Posterior vena cava (tissue), 2 donors: Measurements from ENCODE around the gene B4GALNT3. TPM values are rescaled to one million over a fixed set of nuclear protein-coding genes. Genes with fewer than 3 reads are reported as not detected.

Experiments used
- DNase-seq: peaks from one replicate; pipeline ENCODE4 v3.0.0-alpha.2; 2020; ENCODE audit warnings: low spot score
- intact Hi-C, 2 donors: fragments of 100-400 bp; cut with DNase I; formaldehyde crosslinking; loops; one replicate each; pipeline versions ENCODE4 v1.14.1 to v1.14.2; 2022 to 2023
- total RNA-seq, 2 donors: library from RNA; stranded (reverse); fragmentation: NEBNext Ultra II Directional; extraction: Animal tissue kit (Norgen Biotek cat#: 25700); gene quantifications; one replicate each; pipeline ENCODE4 v1.2.1, GENCODE V29; 2021
- donor health status: DM: yes; HTN: yes; CAD: no.
- donor health status: DM: yes; HTN: yes; CAD: no.

B4GALNT3 gene
- total RNA-seq, 2 donors from 2014 or later: 3.5 to 5.0 TPM

DNA sequence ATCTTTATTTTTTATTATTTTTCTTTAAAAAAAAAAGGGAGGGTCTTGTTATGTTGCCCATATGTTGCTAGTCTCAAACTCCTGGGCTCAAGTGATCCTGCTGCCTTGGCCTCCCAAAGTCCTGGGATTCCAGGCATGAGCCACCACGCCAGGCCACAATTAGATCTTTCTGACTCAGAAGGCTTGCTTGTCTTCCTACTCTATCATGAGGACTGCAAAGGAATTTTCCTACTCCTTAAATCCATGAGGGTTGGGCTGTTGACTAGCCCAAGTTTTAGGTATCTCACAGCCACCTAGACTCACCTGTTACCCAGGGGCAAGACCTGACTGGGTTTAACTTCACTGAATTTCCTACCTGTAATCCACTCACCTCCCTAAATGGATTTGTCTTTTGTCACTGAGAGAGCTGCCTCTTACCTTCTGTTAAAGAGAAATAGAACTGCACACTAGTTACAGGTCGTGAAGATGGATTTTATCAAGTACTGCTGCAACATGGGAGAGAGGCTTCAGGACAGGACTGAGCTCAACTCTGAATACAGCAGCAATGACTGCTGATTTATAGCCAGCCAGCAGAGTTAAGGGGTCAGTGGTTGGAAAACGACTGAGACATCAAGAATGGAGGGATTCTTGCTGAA, 72.3 kb downstream of the B4GALNT3 start:
- no peak for DNase-seq
- intact Hi-C loops: no loop called here

GRCh38 chr12:532908-533565, 73.3 kb downstream of the B4GALNT3 start:
- DNase-seq: no peak
- intact Hi-C loops: no loop called here

DNA sequence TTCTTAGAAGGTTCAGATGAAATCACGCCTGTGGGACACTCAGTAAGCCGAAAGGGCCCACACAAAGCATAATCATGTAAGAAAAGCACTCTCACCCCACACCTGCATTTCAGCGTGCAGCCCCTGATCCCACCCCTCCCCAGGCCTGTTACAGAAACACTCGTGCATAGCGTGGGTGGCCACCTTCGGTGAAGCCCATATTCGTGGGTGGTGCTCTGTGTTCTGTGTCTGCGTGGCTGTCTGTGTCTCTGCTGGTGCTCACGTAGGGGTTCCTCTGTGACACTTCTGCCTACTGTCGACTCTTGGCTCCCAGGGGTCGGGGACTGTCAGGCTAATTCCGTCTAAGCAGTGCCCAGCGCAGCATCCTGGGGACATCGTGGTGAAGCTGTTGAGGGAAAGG, 74.0 kb downstream of the B4GALNT3 start:
- DNase-seq: no peak
- intact Hi-C loops: no loop called here

DNA sequence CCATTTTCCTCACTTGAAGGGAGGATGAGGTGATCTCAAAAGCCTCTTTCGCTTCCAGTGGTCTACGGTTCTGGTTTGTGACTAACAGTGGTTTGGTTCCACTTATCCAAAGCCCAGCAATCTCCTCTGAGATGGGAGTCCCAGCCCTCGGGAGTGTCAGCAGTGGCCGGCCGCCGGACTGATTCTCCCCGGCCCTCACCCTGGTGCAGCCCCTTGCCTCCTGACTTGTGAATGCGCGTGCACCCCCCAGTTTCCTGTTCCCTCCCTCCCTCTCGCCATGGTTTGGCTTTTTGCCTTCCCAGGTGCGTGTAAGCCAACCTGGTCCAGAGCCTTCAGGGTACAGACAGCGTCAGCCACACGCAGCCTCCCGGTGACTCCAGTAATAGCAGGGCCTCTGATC, 74.5 kb downstream of the B4GALNT3 start:
- DNase-seq: no peak

DNA sequence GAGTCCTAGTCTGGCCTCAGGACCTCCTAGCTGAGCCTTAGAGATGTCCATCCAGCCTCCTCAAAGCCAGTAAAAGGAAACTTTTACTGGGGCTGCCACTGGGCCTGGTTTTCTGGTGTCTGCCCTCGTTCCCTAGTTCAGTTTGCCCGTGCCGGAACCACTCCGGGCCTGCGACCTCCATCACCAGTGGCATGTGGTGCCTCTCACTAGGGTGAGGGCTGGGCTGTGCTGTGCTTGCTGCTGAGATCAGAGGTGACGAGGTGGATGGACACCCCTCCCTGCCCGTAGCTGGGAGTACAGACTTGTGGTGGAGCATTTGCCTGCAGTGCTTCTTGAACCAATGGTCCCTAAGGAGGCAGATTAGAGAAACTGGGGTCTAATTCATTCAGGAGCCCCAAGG, 75.7 kb downstream of the B4GALNT3 start:
- intact Hi-C loops: no loop called here
- no peak for DNase-seq

More for the DNA sequence above, 74.5 kb downstream of the B4GALNT3 start:
- intact Hi-C loops: no loop called here

- intact Hi-C loops: no loop called here
These were observed 77.1 kb downstream of the B4GALNT3 start for GRCh38 chr12:536751-537245.

DNA sequence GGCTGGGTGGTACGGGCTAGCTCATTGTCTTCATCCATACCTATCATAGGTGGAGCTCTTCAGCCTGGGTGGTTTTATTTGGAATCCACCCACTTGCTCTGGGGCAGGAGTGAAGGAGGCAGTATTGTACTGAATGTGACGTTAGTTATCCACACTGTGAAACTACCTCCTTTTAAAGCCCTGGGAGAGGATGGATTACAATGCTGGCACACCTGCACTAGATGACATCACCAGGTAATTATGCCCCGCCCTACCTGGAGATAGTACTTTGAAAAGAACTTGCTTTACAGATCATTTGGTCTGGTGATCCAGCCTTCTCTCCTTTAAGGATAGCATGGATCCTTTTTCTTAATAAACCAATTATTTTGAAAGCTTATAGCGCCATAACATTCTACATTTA, 78.0 kb downstream of the B4GALNT3 start:
- DNase-seq: no peak
- intact Hi-C loops: no loop called here

More at GRCh38 chr12:536751-537245, 77.1 kb downstream of the B4GALNT3 start:
- no peak for DNase-seq

DNA sequence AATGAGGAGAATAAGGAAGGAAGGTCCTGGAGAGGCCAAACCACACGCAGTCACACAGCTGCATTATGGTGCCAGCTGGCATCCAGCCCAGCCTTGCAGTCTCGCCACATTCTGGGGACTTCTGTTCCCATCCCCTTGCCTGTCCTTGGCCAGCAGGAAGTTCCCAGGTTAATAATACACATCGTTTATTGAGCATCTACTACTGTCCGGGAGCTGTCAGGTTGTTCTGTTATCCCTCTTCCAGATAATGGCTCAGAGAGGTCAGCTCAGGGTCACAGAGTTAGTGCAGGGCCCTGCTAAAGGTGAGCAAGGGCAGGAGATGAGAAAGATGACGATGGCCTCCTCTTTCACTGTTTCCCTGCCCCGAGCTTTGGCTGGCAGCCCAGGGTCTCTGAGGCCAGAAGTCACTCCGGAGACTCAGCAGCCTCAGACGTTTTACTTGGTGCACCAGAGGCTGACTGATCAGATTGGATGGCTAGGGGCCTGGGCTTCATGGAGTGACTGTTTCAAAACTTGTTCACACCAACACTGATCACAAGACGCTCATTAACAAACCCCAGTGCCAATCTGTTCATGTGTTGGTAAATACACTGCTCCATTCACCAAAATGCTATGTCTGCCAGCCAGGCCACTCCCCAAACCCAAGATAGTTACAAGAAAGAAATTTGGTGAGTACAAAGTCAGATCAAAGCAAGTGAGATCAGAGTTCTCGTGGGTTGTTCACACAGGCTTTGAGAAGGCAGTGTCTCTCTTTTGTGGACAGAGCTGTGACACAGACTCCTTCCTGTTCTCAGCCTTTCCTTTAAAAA, 79.2 kb downstream of the B4GALNT3 start:
- intact Hi-C loops: no loop called here
- DNase-seq: peak; percentile 89

- intact Hi-C loops: no loop called here
- no peak for DNase-seq
These were observed 80.0 kb downstream of the B4GALNT3 start for GRCh38 chr12:539540-540310.

DNA sequence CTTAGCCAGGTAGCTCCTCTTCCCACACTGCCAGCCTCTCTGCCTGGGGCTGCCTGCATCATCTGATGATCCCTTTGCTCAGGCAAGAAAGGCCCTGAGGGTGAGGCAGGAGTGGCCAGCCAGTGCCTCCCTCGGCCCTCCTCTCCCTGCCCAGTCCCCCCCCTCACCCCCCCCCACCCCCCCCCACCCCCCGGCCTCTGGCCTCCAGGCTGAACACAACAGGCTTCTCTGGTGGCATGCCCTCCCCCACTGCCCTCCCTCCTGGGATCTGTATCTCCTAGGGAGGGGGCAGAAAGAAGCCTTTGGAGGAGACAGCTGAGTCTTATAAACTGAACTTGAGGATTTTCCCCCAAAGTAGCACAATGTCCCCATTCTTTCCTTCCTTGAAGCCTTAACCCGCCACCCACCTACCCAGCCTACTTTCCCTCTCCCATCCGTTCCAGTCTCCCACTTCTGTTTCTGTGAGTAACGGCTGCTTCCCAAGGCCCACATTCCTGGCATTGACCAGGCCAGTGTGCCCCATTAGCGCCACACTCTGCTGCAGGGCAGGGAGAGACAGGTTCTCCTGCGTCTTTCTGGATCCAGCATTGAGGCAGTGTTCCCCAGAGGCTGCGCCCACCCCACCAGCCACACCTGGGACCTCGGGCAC, 82.1 kb downstream of the B4GALNT3 start:
- intact Hi-C loops: no loop called here
- DNase-seq: no peak

DNA sequence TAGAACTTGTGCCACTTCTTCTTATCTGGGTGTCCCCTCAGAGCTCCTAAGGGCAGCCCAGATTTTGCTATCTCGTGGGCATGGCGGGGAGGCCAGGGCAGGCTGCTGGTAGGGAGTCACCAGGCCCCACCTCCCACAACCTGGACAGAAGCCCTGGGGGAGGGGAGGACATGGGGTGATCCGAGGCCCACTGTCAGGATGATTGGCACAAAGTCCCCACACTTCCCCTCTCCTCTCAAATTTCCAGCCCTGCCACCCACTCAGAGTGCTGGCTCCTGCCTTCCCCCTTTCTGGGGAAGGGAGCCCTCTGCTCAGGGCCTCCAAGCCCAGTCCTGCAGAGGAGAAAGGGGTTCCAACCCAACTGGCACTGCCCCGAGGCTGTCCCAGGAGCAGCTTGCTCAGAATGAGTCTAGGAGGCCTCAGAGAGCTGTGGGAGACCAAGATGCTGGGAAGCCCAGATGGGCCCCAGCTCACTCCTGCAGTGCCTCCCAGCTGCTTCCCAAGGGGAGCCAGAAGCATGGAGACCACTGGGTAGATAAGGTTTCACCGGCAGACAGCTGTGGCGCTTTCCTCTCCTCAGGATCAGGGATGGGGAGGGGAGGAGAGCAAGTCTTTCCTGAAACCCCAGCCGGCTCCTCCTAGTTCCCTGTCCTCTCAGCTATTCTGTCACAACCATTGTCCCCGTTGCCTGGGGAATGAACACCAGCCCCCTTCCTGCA, 82.8 kb downstream of the B4GALNT3 start:
- no peak for DNase-seq
- intact Hi-C loops: no loop called here

- DNase-seq: no peak
These were observed 83.3 kb downstream of the B4GALNT3 start for GRCh38 chr12:543114-543451.

DNA sequence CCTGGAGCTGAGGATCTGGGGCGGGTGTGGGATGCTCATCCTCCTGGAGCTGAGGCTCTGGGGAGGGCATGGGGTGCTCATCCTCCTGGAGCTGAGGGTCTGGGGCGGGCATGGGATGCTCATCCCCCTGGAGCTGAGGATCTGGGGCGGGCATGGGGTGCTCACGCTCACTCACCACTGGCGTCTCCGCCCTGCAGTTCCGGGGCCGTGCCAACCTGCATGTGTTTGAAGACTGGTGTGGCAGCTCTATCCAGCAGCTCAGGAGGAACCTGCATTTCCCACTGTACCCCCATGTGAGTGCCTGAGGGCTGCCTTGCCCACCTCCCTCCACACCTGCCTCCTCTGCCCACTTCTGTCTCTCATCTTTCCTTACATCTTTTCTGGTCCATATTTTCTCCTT, 84.4 kb downstream of the B4GALNT3 start:
- intact Hi-C loops: no loop called here
- DNase-seq: no peak

More at GRCh38 chr12:543114-543451, 83.3 kb downstream of the B4GALNT3 start:
- intact Hi-C loops: no loop called here

DNA sequence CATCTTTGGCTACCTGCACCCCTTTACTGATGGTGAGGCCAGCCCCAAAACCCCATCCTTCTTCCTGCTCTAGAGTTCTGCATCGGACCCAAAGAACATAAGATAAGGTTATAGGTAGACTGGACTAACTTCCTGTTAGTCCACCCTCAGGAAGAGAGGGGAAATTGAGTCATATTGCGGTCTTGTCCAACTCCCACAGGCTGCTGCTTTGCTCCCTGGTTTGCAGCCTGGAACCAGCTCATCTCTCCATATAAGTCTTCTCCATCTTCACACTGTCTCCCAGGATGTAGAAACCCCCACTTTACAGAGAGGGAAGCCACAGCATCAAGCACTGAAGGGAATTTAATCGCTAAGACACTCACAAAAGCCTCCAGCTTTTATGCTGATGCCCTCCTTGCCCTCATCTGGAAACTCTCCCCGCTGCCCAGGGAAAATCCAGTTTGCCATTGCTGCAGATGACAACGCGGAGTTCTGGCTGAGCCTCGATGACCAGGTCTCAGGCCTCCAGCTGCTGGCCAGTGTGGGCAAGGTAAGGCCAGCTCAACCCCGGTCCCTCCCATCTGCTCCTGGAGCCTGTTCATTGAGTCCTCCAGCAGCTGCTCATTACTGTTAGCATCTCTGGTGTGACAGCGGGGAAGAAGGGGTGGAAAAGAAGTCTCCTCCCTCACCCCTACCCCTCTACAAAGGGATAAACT, 85.3 kb downstream of the B4GALNT3 start:
- DNase-seq: no peak
- intact Hi-C loops: loop anchor here (5.0 kb wide), 2 partner anchors 88 to 93 kb away; partner anchors contain the start of gene B4GALNT3 (in 1 of the 2)

DNA sequence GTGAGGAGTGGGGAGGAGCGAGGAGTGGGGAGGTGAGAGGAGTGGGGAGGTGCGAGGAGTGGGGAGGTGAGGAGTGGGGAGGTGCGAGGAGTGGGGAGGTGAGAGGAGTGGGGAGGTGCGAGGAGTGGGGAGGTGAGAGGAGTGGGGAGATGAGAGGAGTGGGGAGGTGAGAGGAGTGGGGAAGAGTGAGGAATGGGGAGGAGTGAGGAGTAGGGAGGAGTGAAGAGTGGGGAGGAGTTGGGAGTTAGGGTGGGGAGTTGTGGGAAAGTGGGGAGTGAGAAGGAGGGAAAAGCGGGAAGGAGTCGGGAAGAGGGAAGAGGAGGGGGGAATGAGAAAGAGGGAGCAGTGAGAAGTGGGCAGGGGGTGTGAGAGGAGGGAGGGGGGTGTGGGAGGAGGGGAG, 86.1 kb downstream of the B4GALNT3 start:
- DNase-seq: no peak
- intact Hi-C loops: loop anchor here (5.0 kb wide), 2 partner anchors 89 to 94 kb away; partner anchors contain the start of gene B4GALNT3 (in 1 of the 2)

DNA sequence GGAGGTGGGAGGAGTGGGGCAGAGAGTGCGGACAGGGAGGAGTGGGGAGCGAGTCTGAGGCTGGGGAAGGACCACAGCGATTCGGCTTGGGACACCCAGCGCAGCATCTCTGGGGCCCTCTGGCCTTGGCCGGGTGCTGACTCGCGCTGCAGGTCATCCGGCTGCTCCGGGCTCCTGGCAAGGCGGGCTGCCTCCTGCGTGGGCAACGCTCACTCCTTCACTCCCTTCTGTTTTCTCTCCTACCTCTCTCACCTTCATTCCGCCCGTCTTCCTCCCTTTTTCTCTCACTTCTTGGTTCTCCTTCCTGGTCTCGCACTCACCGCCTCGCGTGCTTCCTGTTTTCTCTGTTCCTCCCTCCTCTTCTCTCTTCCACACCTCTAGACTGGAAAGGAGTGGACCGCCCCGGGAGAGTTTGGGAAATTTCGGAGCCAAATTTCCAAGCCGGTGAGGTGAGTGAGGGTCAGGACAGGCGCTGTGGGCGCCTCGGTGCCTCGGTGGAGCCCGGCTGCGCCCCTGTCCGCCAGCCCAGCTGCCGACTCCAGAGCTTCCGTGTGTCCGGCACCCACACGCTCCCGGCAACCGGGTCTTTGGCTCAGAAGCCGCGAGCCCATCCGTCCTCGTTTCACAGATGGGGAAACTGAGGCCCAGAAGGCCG, 86.7 kb downstream of the B4GALNT3 start:
- DNase-seq: no peak
- intact Hi-C loops: loop anchor here (5.0 kb wide), 2 partner anchors 89 to 94 kb away; partner anchors contain the start of gene B4GALNT3 (in 1 of the 2)
